Activated T-helper 1 cell treated with anti-CD3 and anti-CD28 coated beads, Interleukin-12 subunit alpha, Interleukin-12 subunit beta, Interleukin-2, Interleukin-4 antibody, amounts not matched to agents 30 ng/mL and 10 ng/mL and 1 ng/mL, durations not matched to agents 14 hours and 24 hours and 36 hours (primary cell): ENCODE results near the gene ZNF282. TPM values are rescaled to one million over a fixed set of nuclear protein-coding genes. Genes with fewer than 3 reads are reported as not detected.

ENCODE experiments used
- DNase-seq: peaks from one replicate; pipeline ENCODE4 v3.0.0; 2021; ENCODE audit warnings: low spot score
- H3K27ac Mint-ChIP-seq: one replicate; pipeline ENCODE4 v1.8.0; 2021; ENCODE audit warnings: mild to moderate bottlenecking, mixed read lengths
- H3K27me3 Mint-ChIP-seq: one replicate; pipeline ENCODE4 v1.8.0; 2022; ENCODE audit warnings: mild to moderate bottlenecking, moderate library complexity, mixed read lengths; ENCODE audit not compliant: insufficient read depth
- H3K36me3 Mint-ChIP-seq: one replicate; pipeline ENCODE4 v1.8.0; 2021; ENCODE audit warnings: low read depth, mixed read lengths
- H3K4me1 Mint-ChIP-seq: one replicate; pipeline ENCODE4 v1.8.0; 2021; ENCODE audit warnings: low read depth, mixed read lengths
- H3K4me3 Mint-ChIP-seq: one replicate; pipeline ENCODE4 v1.8.0; 2021; ENCODE audit warnings: mild to moderate bottlenecking, moderate library complexity, mixed read lengths
- H3K9me3 Mint-ChIP-seq: one replicate; pipeline ENCODE4 v1.8.0; 2021; ENCODE audit warnings: mixed read lengths
- intact Hi-C: fragments of 100-400 bp; cut with micrococcal nuclease; formaldehyde crosslinking; loops from one replicate; pipeline ENCODE4 v1.15.1; 2024
- total RNA-seq: library from RNA; stranded (reverse); gene quantifications from 2 replicates; pipeline ENCODE4 v1.2.3, GENCODE V29; 2022

ZNF282 gene
- 49.4 and 55.8 TPM in 2 replicates for total RNA-seq

- no peaks in the 10 kb centered on the region for H3K9me3 Mint-ChIP-seq
- intact Hi-C loops, result loop anchor here (1.0 to 10.0 kb wide), 13 partner anchors 15 to 429 kb away; partner anchors contain the start of genes PDIA4, ZNF212, ZNF398 and ZNF425
- H3K4me1 Mint-ChIP-seq, result peaks cover 55% of the 10 kb centered on the region
- peak; percentile 73 for DNase-seq
- H3K36me3 Mint-ChIP-seq, result peaks cover 25% of the 10 kb centered on the region
- H3K27me3 Mint-ChIP-seq, result peaks cover 3% of the 10 kb centered on the region
- H3K4me3 Mint-ChIP-seq, result peak within 1 kb of the TSS; percentile 90
- peak within 1 kb of the TSS; percentile 90 for H3K27ac Mint-ChIP-seq
These were observed at the start of gene ZNF282 for GRCh38 chr7:149195180-149196150. Gene ZNF282, plus strand, starts transcription at chr7:149195546. Its CDS starts 44 bp downstream, at chr7:149195590.

GRCh38 chr7:149147072-149147751 is 48.1 kb upstream of the ZNF282 start, which contains the start of gene ZNF398:
Gene ZNF398, plus strand, starts transcription at chr7:149147453. Its CDS starts 290 bp downstream, at chr7:149147743.
- H3K4me1 Mint-ChIP-seq, result peaks cover 42% of the 10 kb centered on the region
- peak within 1 kb of the TSS; percentile 91 for H3K27ac Mint-ChIP-seq
- H3K4me3 Mint-ChIP-seq, result peak within 1 kb of the TSS; percentile 89
- no peaks in the 10 kb centered on the region for H3K9me3 Mint-ChIP-seq
- intact Hi-C loops, result loop anchor here (1.0 to 5.0 kb wide), 15 partner anchors 21 to 691 kb away; partner anchors contain the start of genes EZH2, PDIA4, ZNF282 and ZNF425
- DNase-seq, result peak; percentile 74
- H3K36me3 Mint-ChIP-seq, result peaks cover 14% of the 10 kb centered on the region
- H3K27me3 Mint-ChIP-seq, result no peaks in the 10 kb centered on the region

GRCh38 chr7:149147752-149148653 is 47.3 kb upstream of the ZNF282 start:
- H3K36me3 Mint-ChIP-seq, result peaks cover 14% of the 10 kb centered on the region
- peaks cover 42% of the 10 kb centered on the region for H3K4me1 Mint-ChIP-seq
- H3K27me3 Mint-ChIP-seq, result no peaks in the 10 kb centered on the region
- intact Hi-C loops, result loop anchor here (1.0 to 5.0 kb wide), 15 partner anchors 22 to 690 kb away; partner anchors contain the start of genes EZH2, PDIA4, ZNF282 and ZNF425
- DNase-seq, result peak; percentile 55
- H3K9me3 Mint-ChIP-seq, result no peaks in the 10 kb centered on the region
- peak overlapping the region; percentile 86 for H3K4me3 Mint-ChIP-seq
- H3K27ac Mint-ChIP-seq, result peak overlapping the region; percentile 72

GRCh38 chr7:149150981-149151380 is 44.4 kb upstream of the ZNF282 start:
- Mint-ChIP-seq H3K27ac (no peak overlapping the region), H3K9me3 (no peaks in the 10 kb centered on the region), H3K36me3 (peaks cover 32% of the 10 kb centered on the region), H3K27me3 (no peaks in the 10 kb centered on the region), H3K4me1 (peaks cover 40% of the 10 kb centered on the region), H3K4me3 (no peak overlapping the region)
- DNase-seq, result no peak
- intact Hi-C loops, result no loop called here

- peaks cover 34% of the 10 kb centered on the region for H3K4me1 Mint-ChIP-seq
- no peaks in the 10 kb centered on the region for H3K9me3 Mint-ChIP-seq
- no peak for DNase-seq
- no peaks in the 10 kb centered on the region for H3K27me3 Mint-ChIP-seq
- intact Hi-C loops, result no loop called here
- H3K4me3 Mint-ChIP-seq, result no peak overlapping the region
- peaks cover 41% of the 10 kb centered on the region for H3K36me3 Mint-ChIP-seq
- no peak overlapping the region for H3K27ac Mint-ChIP-seq
These were observed 42.0 kb upstream of the ZNF282 start for GRCh38 chr7:149153346-149153745.

GRCh38 chr7:149154056-149154455 is 41.3 kb upstream of the ZNF282 start:
- no peak overlapping the region for H3K4me3 Mint-ChIP-seq
- peaks cover 28% of the 10 kb centered on the region for H3K4me1 Mint-ChIP-seq
- no peak overlapping the region for H3K27ac Mint-ChIP-seq
- no peaks in the 10 kb centered on the region for H3K9me3 Mint-ChIP-seq
- H3K36me3 Mint-ChIP-seq, result peaks cover 40% of the 10 kb centered on the region
- intact Hi-C loops, result no loop called here
- H3K27me3 Mint-ChIP-seq, result no peaks in the 10 kb centered on the region
- no peak for DNase-seq

GRCh38 chr7:149156898-149157297 is 38.4 kb upstream of the ZNF282 start:
- Mint-ChIP-seq H3K27me3 (no peaks in the 10 kb centered on the region), H3K4me1 (peaks cover 26% of the 10 kb centered on the region), H3K36me3 (peaks cover 43% of the 10 kb centered on the region), H3K4me3 (no peak overlapping the region), H3K9me3 (no peaks in the 10 kb centered on the region), H3K27ac (peak overlapping the region; percentile 34)
- no peak for DNase-seq
- intact Hi-C loops, result no loop called here

GRCh38 chr7:149161241-149161848 is 34.0 kb upstream of the ZNF282 start:
- Mint-ChIP-seq H3K4me3 (no peak overlapping the region), H3K27ac (peak overlapping the region; percentile 14), H3K36me3 (peaks cover 35% of the 10 kb centered on the region), H3K4me1 (peaks cover 26% of the 10 kb centered on the region), H3K9me3 (no peaks in the 10 kb centered on the region), H3K27me3 (no peaks in the 10 kb centered on the region)
- intact Hi-C loops, result no loop called here
- DNase-seq, result no peak

- no peaks in the 10 kb centered on the region for H3K27me3 Mint-ChIP-seq
- H3K27ac Mint-ChIP-seq, result no peak overlapping the region
- no peak overlapping the region for H3K4me3 Mint-ChIP-seq
- H3K9me3 Mint-ChIP-seq, result no peaks in the 10 kb centered on the region
- H3K36me3 Mint-ChIP-seq, result peaks cover 38% of the 10 kb centered on the region
- intact Hi-C loops, result no loop called here
- peaks cover 13% of the 10 kb centered on the region for H3K4me1 Mint-ChIP-seq
- no peak for DNase-seq
These were observed 29.2 kb upstream of the ZNF282 start for GRCh38 chr7:149166142-149166541.

GRCh38 chr7:149166630-149167352 is 28.6 kb upstream of the ZNF282 start:
- H3K9me3 Mint-ChIP-seq, result no peaks in the 10 kb centered on the region
- intact Hi-C loops, result no loop called here
- H3K4me1 Mint-ChIP-seq, result peaks cover 8% of the 10 kb centered on the region
- H3K36me3 Mint-ChIP-seq, result peaks cover 32% of the 10 kb centered on the region
- no peak for DNase-seq
- no peak overlapping the region for H3K4me3 Mint-ChIP-seq
- H3K27me3 Mint-ChIP-seq, result no peaks in the 10 kb centered on the region
- H3K27ac Mint-ChIP-seq, result peak overlapping the region; percentile 62

GRCh38 chr7:149171892-149172533 is 23.3 kb upstream of the ZNF282 start:
- no peak overlapping the region for H3K4me3 Mint-ChIP-seq
- H3K9me3 Mint-ChIP-seq, result no peaks in the 10 kb centered on the region
- H3K4me1 Mint-ChIP-seq, result no peaks in the 10 kb centered on the region
- intact Hi-C loops, result no loop called here
- H3K36me3 Mint-ChIP-seq, result peaks cover 26% of the 10 kb centered on the region
- no peak for DNase-seq
- no peaks in the 10 kb centered on the region for H3K27me3 Mint-ChIP-seq
- H3K27ac Mint-ChIP-seq, result no peak overlapping the region
